OCI-LY3 (cell line): ENCODE data around the gene TAOK2.

Source experiments
- EZH2phosphoT487 ChIP-seq: fragments of 200-600 bp; shearing (Covaris generic); IDR thresholded peaks from 2 replicates; pipeline ENCODE4 v1.6.1; 2018; ENCODE audit warnings: antibody characterized with exemption, mixed run types, low read depth
- TF ChIP-seq, protein P1 (sequence below): fragments of 200-600, 300-600 bp; sonication (generic); IDR thresholded peaks from 2 replicates; pipeline ENCODE4 v1.5.1; 2014; ENCODE audit warnings: antibody characterized with exemption, low read length, low read depth

DNA sequence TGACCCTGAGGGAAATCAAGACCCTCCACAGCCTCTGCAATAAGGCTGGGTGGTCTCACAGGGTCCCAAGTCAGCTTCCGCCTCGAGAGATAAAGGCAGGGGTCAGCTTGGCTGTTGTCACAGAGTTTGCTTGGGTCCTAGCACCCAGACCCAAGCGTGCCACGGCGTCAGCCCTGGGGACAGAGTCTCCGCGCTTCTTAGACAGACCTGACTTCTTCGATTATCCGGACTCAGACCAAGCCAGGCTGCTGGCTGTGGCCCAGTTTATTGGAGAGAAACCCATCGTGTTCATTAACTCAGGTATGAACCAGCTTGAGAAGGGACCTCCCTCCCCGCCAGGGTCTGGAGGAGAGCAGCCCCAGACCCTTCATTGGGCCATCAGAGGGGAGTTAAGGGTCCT is 49.9 kb downstream of the TAOK2 start:
- TF ChIP-seq, protein P1, sequence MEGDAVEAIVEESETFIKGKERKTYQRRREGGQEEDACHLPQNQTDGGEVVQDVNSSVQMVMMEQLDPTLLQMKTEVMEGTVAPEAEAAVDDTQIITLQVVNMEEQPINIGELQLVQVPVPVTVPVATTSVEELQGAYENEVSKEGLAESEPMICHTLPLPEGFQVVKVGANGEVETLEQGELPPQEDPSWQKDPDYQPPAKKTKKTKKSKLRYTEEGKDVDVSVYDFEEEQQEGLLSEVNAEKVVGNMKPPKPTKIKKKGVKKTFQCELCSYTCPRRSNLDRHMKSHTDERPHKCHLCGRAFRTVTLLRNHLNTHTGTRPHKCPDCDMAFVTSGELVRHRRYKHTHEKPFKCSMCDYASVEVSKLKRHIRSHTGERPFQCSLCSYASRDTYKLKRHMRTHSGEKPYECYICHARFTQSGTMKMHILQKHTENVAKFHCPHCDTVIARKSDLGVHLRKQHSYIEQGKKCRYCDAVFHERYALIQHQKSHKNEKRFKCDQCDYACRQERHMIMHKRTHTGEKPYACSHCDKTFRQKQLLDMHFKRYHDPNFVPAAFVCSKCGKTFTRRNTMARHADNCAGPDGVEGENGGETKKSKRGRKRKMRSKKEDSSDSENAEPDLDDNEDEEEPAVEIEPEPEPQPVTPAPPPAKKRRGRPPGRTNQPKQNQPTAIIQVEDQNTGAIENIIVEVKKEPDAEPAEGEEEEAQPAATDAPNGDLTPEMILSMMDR = no peak
- TF ChIP-seq EZH2phosphoT487 = no peak
